Central memory CD8-positive, alpha-beta T cell (primary cell): Measurements from ENCODE around the gene LSP1.
A peak's percentile ranks its signal among the peaks of the same experiment; 100 is the strongest.

Experiments used
- ATAC-seq: fragments of 150-1000 bp; cut with Tn5 transposase; replicated peaks from 2 replicates; pipeline ENCODE4 v1.10.0; 2022; ENCODE audit warnings: mild to moderate bottlenecking, moderate FRiP score, moderate number of reproducible peaks; ENCODE audit not compliant: poor library complexity, severe bottlenecking; ENCODE audit errors: extremely low read depth
- DNase-seq, 2 donors: peaks; one replicate each; pipeline ENCODE4 v3.0.0; 2021; ENCODE audit warnings: low spot score in 2 of 2
- H3K27ac Mint-ChIP-seq: one replicate; pipeline ENCODE4 v1.8.0; 2022; ENCODE audit warnings: low read depth, mild to moderate bottlenecking, moderate library complexity, mixed read lengths
- H3K27me3 Mint-ChIP-seq: one replicate; pipeline ENCODE4 v1.8.0; 2022; ENCODE audit warnings: mixed read lengths
- H3K36me3 Mint-ChIP-seq: one replicate; pipeline ENCODE4 v1.8.0; 2022; ENCODE audit warnings: mild to moderate bottlenecking, moderate library complexity, mixed read lengths; ENCODE audit not compliant: insufficient read depth
- H3K4me1 Mint-ChIP-seq: one replicate; pipeline ENCODE4 v1.8.0; 2022; ENCODE audit warnings: mixed read lengths
- H3K4me3 Mint-ChIP-seq: one replicate; pipeline ENCODE4 v1.8.0; 2022; ENCODE audit warnings: mild to moderate bottlenecking, moderate library complexity, mixed read lengths
- H3K9me3 Mint-ChIP-seq: one replicate; pipeline ENCODE4 v1.8.0; 2022; ENCODE audit warnings: mixed read lengths

Gene LSP1

GRCh38 chr11:1923201-1923956 lies 70.5 kb downstream of the LSP1 start:
- H3K4me1 Mint-ChIP-seq, result peaks cover 17% of the 10 kb centered on the region
- no peak for ATAC-seq
- no peaks in the 10 kb centered on the region for H3K9me3 Mint-ChIP-seq
- peak overlapping the region; percentile 65 for H3K27ac Mint-ChIP-seq
- H3K4me3 Mint-ChIP-seq, result no peak overlapping the region
- no peak for DNase-seq
- peaks cover 32% of the 10 kb centered on the region for H3K27me3 Mint-ChIP-seq
- H3K36me3 Mint-ChIP-seq, result peaks cover 12% of the 10 kb centered on the region

GRCh38 chr11:1924181-1924580 lies 71.3 kb downstream of the LSP1 start:
- no peak for ATAC-seq
- H3K27ac Mint-ChIP-seq, result no peak overlapping the region
- peaks cover 32% of the 10 kb centered on the region for H3K27me3 Mint-ChIP-seq
- H3K4me3 Mint-ChIP-seq, result no peak overlapping the region
- peaks cover 12% of the 10 kb centered on the region for H3K36me3 Mint-ChIP-seq
- peaks cover 17% of the 10 kb centered on the region for H3K4me1 Mint-ChIP-seq
- no peak for DNase-seq
- no peaks in the 10 kb centered on the region for H3K9me3 Mint-ChIP-seq

GRCh38 chr11:1924646-1925372 lies 71.9 kb downstream of the LSP1 start:
- Mint-ChIP-seq H3K4me1 (peaks cover 17% of the 10 kb centered on the region), H3K9me3 (no peaks in the 10 kb centered on the region), H3K36me3 (peaks cover 12% of the 10 kb centered on the region), H3K27me3 (peaks cover 32% of the 10 kb centered on the region), H3K27ac (no peak overlapping the region), H3K4me3 (no peak overlapping the region)
- no peak for ATAC-seq
- no peak for DNase-seq

GRCh38 chr11:1925373-1926155 lies 72.7 kb downstream of the LSP1 start:
- no peak for ATAC-seq
- Mint-ChIP-seq H3K9me3 (no peaks in the 10 kb centered on the region), H3K36me3 (peaks cover 12% of the 10 kb centered on the region), H3K27me3 (peaks cover 32% of the 10 kb centered on the region), H3K4me3 (no peak overlapping the region), H3K27ac (no peak overlapping the region), H3K4me1 (peaks cover 17% of the 10 kb centered on the region)
- no peak for DNase-seq

- no peak for DNase-seq
- no peak overlapping the region for H3K27ac Mint-ChIP-seq
- H3K4me3 Mint-ChIP-seq, result no peak overlapping the region
- ATAC-seq, result no peak
- H3K27me3 Mint-ChIP-seq, result peaks cover 32% of the 10 kb centered on the region
- no peaks in the 10 kb centered on the region for H3K9me3 Mint-ChIP-seq
- peaks cover 11% of the 10 kb centered on the region for H3K36me3 Mint-ChIP-seq
- peaks cover 17% of the 10 kb centered on the region for H3K4me1 Mint-ChIP-seq
Observed at GRCh38 chr11:1926156-1927025, 73.5 kb downstream of the LSP1 start.

GRCh38 chr11:1927026-1927847 lies 74.4 kb downstream of the LSP1 start:
- no peak for ATAC-seq
- Mint-ChIP-seq H3K27ac (no peak overlapping the region), H3K4me1 (peaks cover 17% of the 10 kb centered on the region), H3K4me3 (no peak overlapping the region), H3K9me3 (no peaks in the 10 kb centered on the region), H3K36me3 (peaks cover 10% of the 10 kb centered on the region), H3K27me3 (peaks cover 32% of the 10 kb centered on the region)
- no peak for DNase-seq

GRCh38 chr11:1927848-1928469 lies 75.1 kb downstream of the LSP1 start:
- DNase-seq (no peak), ATAC-seq (no peak)
- H3K4me1 Mint-ChIP-seq, result peaks cover 12% of the 10 kb centered on the region
- H3K27me3 Mint-ChIP-seq, result peaks cover 25% of the 10 kb centered on the region
- no peak overlapping the region for H3K4me3 Mint-ChIP-seq
- H3K27ac Mint-ChIP-seq, result no peak overlapping the region
- H3K36me3 Mint-ChIP-seq, result peaks cover 10% of the 10 kb centered on the region
- no peaks in the 10 kb centered on the region for H3K9me3 Mint-ChIP-seq

GRCh38 chr11:1928470-1928890 lies 75.6 kb downstream of the LSP1 start:
- no peak for ATAC-seq
- DNase-seq, result no peak
- no peaks in the 10 kb centered on the region for H3K9me3 Mint-ChIP-seq
- no peak overlapping the region for H3K4me3 Mint-ChIP-seq
- H3K4me1 Mint-ChIP-seq, result peaks cover 7% of the 10 kb centered on the region
- no peak overlapping the region for H3K27ac Mint-ChIP-seq
- peaks cover 10% of the 10 kb centered on the region for H3K36me3 Mint-ChIP-seq
- peaks cover 19% of the 10 kb centered on the region for H3K27me3 Mint-ChIP-seq

GRCh38 chr11:1928891-1929541 lies 76.1 kb downstream of the LSP1 start:
- peaks cover 14% of the 10 kb centered on the region for H3K27me3 Mint-ChIP-seq
- ATAC-seq (no peak), DNase-seq (no peak)
- peaks cover 10% of the 10 kb centered on the region for H3K36me3 Mint-ChIP-seq
- H3K9me3 Mint-ChIP-seq, result no peaks in the 10 kb centered on the region
- H3K4me1 Mint-ChIP-seq, result peaks cover 1% of the 10 kb centered on the region
- H3K27ac Mint-ChIP-seq, result no peak overlapping the region
- H3K4me3 Mint-ChIP-seq, result no peak overlapping the region

- Mint-ChIP-seq H3K36me3 (peaks cover 9% of the 10 kb centered on the region), H3K9me3 (no peaks in the 10 kb centered on the region), H3K4me3 (no peak overlapping the region), H3K4me1 (no peaks in the 10 kb centered on the region), H3K27ac (no peak overlapping the region), H3K27me3 (peaks cover 11% of the 10 kb centered on the region)
- DNase-seq (no peak), ATAC-seq (no peak)
Observed at GRCh38 chr11:1929621-1930461, 77.0 kb downstream of the LSP1 start.
